ENCODE results near the gene RTF1.
A peak's percentile ranks its signal among the peaks of the same experiment; 100 is the strongest.
"Not testable (repeated sequence)": the region's sequence is repeated elsewhere in the genome, so short reads cannot be mapped to it uniquely, and the experiment has no call there.

The RTF1 gene

GRCh38 chr15:41416742-41417417 is at the start of gene RTF1:
Gene RTF1, plus strand, starts transcription at chr15:41417095. Its CDS starts 21 bp downstream, at chr15:41417116.
- peak; percentile 90 to 97 (median 94) for DNase-seq

DNA sequence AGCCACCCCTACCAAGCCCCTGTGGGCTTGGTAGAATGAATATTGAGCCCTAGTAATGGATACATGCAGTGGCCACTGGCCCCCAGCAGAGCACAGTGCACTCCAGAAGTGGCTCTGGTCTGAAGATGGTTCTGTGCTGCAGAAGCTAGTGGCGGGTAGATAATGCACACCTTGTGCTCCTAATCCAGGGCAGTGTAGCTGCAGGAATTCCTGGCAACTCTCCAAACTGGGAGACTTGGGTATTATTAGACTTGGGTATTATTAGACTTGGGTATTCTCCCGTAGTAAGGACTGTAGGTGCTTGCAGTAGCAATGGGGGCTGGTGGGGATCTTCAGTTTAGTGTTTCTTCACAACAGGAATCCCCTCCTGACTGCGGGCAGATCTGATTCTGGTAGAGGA is 49.5 kb upstream of the RTF1 start:
- no peak for DNase-seq

DNA sequence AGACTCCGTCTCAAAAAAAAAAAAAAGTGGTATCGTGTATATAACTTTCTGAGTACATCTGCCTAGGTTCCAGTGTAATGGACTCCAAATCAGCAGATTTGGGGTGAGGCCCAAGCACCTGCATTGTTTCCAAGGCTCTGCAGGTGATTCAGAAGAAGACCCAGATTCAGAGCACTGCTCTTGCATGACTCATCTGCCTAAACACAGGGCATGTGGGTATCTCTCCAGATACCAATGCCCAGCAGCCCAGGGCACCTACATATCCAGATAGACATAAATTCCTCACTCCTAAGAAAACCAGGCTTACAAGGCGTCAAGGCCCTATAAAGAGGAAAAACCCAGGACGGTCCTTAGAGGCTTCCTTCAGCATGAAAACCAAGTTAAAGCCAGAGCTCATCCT is 38.9 kb upstream of the RTF1 start:
- DNase-seq: no peak

- DNase-seq: not testable (repeated sequence)
Observed at GRCh38 chr15:41383974-41384749, 32.7 kb upstream of the RTF1 start.

- no peak for DNase-seq
Observed at GRCh38 chr15:41387646-41388045, 29.2 kb upstream of the RTF1 start.

DNA sequence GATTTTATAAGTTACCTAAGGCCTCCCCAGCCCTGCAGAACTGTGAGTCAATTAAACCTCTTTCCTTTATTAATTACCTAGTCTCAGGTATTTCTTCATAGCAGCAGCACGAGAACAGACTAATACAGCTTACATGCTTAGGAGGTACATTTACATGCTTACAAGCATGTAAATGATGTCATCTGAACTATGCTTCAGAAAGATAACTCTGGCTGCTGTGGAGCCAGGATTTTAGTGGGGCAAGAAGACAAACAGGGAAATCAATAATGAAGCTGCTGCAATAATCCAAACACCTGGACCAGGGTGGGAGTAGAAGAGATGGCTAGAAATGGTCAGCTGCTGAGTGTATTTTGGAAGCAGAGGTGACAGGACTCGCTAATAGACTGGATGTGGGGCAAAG is 24.2 kb upstream of the RTF1 start:
- no peak for DNase-seq

- DNase-seq: no peak
Observed at GRCh38 chr15:41394924-41395323, 22.0 kb upstream of the RTF1 start.

DNA sequence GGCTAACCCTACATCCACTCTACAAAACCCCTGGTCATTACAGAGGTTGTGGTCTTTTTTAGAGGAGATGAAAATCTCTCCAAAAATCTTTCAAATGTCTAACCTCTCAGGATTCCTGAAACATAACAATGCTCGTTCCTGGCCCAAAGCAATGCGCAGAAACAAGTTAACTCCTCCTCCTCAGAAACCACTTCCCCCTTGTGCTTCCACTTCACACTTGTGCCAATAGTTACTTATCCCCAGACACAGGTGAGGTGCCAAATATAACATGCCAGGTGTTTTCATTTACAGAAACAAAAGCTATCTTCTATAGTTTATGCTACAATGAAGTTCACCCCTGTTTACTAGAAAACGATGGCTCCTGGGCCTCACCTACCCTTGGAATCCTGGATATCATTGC is 20.8 kb upstream of the RTF1 start:
- no peak for DNase-seq

GRCh38 chr15:41401904-41402267 is 15.0 kb upstream of the RTF1 start:
- DNase-seq: no peak

- DNase-seq: no peak
Observed at GRCh38 chr15:41407341-41407740, 9.6 kb upstream of the RTF1 start.

- no peak for DNase-seq
Observed at GRCh38 chr15:41408234-41408641, 8.7 kb upstream of the RTF1 start.

- no peak for DNase-seq
Observed at GRCh38 chr15:41411031-41411430, 5.9 kb upstream of the RTF1 start.

DNA sequence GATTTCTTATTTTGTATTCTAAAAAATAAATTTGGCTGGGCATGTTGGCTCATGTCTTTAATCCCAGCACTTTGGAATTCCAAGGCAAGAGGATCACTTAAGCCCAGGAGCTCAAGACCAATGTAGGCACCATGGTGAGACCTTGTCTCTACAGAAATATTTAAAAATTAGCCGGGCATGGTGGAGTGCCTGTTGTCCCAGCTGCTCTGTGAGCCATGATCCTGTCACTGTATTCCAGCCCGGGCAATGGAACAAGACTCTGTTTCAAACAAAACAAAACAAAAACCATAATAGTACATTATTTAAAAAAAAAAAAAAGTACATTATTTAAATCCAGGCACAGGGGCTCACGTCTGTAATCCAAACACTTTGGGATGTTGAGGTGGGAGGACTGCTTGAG is 5.5 kb upstream of the RTF1 start:
- no peak for DNase-seq

GRCh38 chr15:41416128-41416741 is 660 bp upstream of the RTF1 start:
- DNase-seq: no peak

GRCh38 chr15:41417418-41418195 is 712 bp downstream of the RTF1 start:
- DNase-seq: peak in 1 of 6 experiments; percentile 36

DNA sequence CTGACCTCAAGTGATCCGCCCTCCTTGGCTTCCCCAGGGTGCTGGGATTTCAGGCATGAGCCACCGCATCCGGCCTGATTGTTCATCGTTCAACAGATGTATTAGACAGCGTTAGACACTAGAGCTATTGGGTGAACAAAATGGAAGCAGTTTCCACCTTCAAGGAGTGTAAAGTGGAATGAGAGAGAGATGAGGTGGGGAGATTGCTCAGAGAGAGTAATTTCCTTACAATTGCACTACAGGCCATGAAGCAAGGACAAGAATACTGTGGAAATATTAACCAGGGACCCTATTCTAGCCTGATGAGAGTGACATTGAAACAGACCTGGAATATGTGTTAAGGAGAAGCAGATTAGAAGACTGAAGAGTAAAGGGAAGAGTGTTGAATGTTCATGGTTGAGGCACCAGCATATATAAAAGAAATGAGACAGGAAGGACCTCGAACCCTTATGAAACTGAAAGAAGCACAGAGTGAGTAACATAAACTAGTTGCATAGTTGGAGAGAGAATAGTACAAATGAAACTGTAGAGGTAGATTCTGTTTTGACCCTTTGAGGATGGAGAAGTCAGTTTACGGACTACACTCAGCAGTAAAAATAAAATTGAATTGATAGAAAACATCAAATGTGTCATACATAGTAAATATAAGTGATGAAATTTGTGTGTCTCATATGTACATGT is 7.2 kb downstream of the RTF1 start:
- no peak for DNase-seq

DNA sequence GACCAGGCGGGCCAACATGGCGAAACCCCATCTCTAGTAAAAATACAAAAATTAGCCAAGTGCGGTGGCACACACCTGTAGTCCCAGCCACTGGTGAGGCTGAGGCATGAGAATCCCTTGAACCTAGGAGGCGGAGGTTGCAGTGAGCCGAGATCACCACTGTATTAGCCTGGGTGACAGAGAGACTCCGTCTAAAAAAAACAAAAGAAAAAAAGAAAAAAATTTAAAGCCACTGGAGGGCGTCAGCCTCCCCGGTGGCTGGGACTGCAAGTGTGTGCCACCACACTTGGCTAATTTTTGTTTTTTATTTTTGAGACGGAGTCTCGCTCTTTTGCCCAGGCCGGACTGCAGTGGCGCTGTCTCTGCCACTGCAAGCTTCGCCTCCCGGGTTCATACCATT is 7.9 kb downstream of the RTF1 start:
- no peak for DNase-seq

- not testable (repeated sequence) for DNase-seq
Observed at GRCh38 chr15:41425907-41426306, 9.0 kb downstream of the RTF1 start.

DNA sequence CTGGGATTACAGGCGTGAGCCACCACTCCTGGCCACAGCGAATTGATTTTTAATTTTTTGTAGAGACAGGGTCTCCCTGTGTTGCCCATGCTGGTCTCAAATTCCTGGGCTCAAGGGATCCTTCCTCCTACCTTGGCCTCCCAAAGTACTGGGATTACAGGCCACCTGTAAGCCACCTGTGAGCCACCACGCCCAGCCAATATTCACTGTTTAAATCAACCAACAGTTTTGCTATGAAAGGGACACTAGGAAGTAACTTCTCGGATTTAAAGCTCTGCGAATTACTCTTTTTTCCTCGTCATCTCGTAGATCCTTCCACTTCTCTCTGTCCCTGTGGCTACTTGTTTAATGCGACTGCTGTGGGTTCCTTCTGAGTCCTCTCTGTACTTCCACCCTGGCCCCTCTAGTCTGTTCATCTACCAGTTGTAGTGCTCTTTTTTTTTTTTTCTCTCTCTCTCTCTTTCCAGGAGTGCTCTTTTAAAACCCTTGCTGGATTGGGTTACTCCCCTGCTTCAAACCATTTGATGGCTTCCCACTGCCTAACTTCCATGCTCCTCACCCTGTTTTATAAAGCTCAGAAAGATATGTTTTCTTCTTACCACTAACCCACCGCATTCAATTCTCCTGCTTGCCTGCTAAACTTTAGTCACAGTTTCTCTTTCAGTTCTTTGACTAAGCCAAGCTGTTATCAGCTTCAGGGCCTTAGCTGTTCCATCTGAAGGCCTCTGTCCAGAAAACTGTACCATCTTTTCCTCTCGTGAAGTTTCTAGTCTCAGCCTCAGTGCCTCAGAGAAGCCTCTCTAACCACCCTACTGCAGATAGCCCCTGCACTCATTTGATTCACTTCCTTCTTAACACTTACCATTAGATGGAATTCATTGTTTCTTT is 12.4 kb downstream of the RTF1 start:
- no peak for DNase-seq

GRCh38 chr15:41435037-41435786 is 18.3 kb downstream of the RTF1 start:
- DNase-seq: no peak

DNA sequence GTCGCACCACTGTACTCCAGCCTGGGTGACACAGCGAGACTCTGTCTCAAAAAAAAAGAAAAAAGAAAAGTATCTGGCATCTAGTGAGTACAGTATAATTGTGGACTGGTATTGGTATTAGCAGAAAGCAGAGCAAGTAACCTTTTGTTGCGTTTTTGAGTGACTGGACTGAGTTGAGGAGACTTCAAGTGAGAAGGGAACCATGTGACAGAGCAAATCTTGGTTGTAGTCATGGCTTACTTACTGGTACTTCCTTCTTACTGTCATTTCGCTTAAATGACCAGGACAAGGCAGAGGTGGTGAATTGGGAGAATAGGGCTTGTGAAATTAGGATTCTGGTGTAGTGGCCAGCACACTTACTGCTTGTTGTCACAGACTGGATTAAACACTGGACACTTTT is 20.6 kb downstream of the RTF1 start:
- DNase-seq: no peak
